ENCODE results near the gene NANOS1.

The NANOS1 gene

GRCh38 chr10:119078422-119079179 is 49.1 kb downstream of the NANOS1 start:
- no peak for DNase-seq (ENCODE audit: low read depth, low spot score)
- POLR2A ChIA-PET = no interaction called here
- CTCF ChIA-PET = interaction anchor here (1.1 kb wide), 1 partner anchor 26 kb away, joined by 3 read pairs; the partner anchor contains the start of gene DENND10
- TF ChIP-seq CTCF (IDR thresholded peaks at IDR 0.05; ENCODE audit: insufficient read depth, low read length, missing control alignments) = no peak
- H3K4me3 ChIP-seq (ENCODE audit: low read depth, low read length) = peak overlapping the region; percentile 94

GRCh38 chr10:119079599-119080520 is 50.3 kb downstream of the NANOS1 start:
- no peak for DNase-seq (ENCODE audit: low read depth, low spot score)
- CTCF ChIA-PET = interaction anchor here (1.1 kb wide), 1 partner anchor 24 kb away, joined by 3 read pairs; the partner anchor contains the start of gene DENND10
- peak overlapping the region; percentile 94 for H3K4me3 ChIP-seq (ENCODE audit: low read depth, low read length)
- TF ChIP-seq CTCF (IDR thresholded peaks at IDR 0.05; ENCODE audit: insufficient read depth, low read length, missing control alignments) = no peak
- POLR2A ChIA-PET = interaction anchor here (1.1 to 1.5 kb wide), 2 partner anchors 24 to 32 kb away, joined by 3 to 8 read pairs; partner anchors contain the start of gene DENND10

- TF ChIP-seq CTCF (IDR thresholded peaks at IDR 0.05; ENCODE audit: insufficient read depth, low read length, missing control alignments) = no peak
- H3K4me3 ChIP-seq (ENCODE audit: low read depth, low read length) = peak within 1 kb of the TSS; percentile 94
Measured at GRCh38 chr10:119080521-119081259, 51.2 kb downstream of the NANOS1 start, which contains the start of gene EIF3A. Gene EIF3A, minus strand, starts transcription at chr10:119080817. Its CDS starts 141 bp downstream, at chr10:119080676.

More at GRCh38 chr10:119080521-119081259, 51.2 kb downstream of the NANOS1 start, which contains the start of gene EIF3A:
- CTCF ChIA-PET = no interaction called here
- POLR2A ChIA-PET = interaction anchor here (1.1 to 1.5 kb wide), 2 partner anchors 24 to 31 kb away, joined by 3 to 8 read pairs; partner anchors contain the start of gene DENND10
- DNase-seq (ENCODE audit: low read depth, low spot score) = no peak

All from AG04449 (cell line).